IMR-90 (cell line): ENCODE data around the gene PPP1R37. TPM values are rescaled to one million over a fixed set of nuclear protein-coding genes. Genes with fewer than 3 reads are reported as not detected.

ENCODE experiments used
- ATAC-seq: fragments of 200-7000 bp; cut with Tn5 transposase; 2 replicates; pipeline ENCODE4 v1.9.1; 2020; ENCODE audit warnings: low read depth, mild to moderate bottlenecking, moderate library complexity
- BruUV-seq: library from RNA; stranded (reverse); fragments of 400-500 nt; replicated peaks from 2 replicates; lab custom pipeline; 2021; lab: Mats Ljungman, UMichigan
- CTCF ChIA-PET: fragments of 300-600 bp; formaldehyde crosslinking; extraction: SDS; loops from one replicate; lab custom pipeline; 2021; ENCODE audit warnings: antibody characterized with exemption; lab: Yijun Ruan, JAX
- POLR2A ChIA-PET: fragments of 300-600 bp; sonication (Branson Sonifier 250); formaldehyde crosslinking; loops from one replicate; lab custom pipeline; 2022; ENCODE audit warnings: antibody characterized with exemption; ENCODE audit not compliant: unreplicated experiment; lab: Charles Lee
- DNase-seq: peaks from one replicate; pipeline ENCODE4 v3.0.0; 2013
- H2AFZ ChIP-seq: replicated peaks from 2 replicates; pipeline ENCODE3; 2013; ENCODE audit warnings: low read length, mild to moderate bottlenecking; ENCODE audit not compliant: poor library complexity
- H2AK5ac ChIP-seq: 2 replicates; pipeline ENCODE4 v1.6.1; 2013; ENCODE audit warnings: low read depth, low read length, inconsistent platforms
- H2AK9ac ChIP-seq: replicated peaks from 2 replicates; pipeline ENCODE3; 2013; ENCODE audit warnings: mild to moderate bottlenecking, low read depth, low read length, moderate library complexity; ENCODE audit not compliant: poor library complexity
- H2BK120ac ChIP-seq: 2 replicates; pipeline ENCODE4 v1.6.1; 2013; ENCODE audit warnings: low read depth, low read length, inconsistent platforms
- H2BK15ac ChIP-seq: 3 replicates; pipeline ENCODE4 v1.6.1; 2013; ENCODE audit warnings: low read depth, low read length, inconsistent platforms
- H2BK20ac ChIP-seq: 2 replicates; pipeline ENCODE4 v1.6.1; 2013; ENCODE audit warnings: low read depth, mild to moderate bottlenecking, inconsistent platforms, low read length, moderate library complexity
- H2BK5ac ChIP-seq: 2 replicates; pipeline ENCODE4 v1.6.1; 2013; ENCODE audit warnings: mild to moderate bottlenecking, low read depth, low read length, inconsistent platforms; ENCODE audit not compliant: poor library complexity, severe bottlenecking
- H3K14ac ChIP-seq: replicated peaks from 2 replicates; pipeline ENCODE4 v1.6.1; 2013; ENCODE audit warnings: low read depth, low read length, inconsistent platforms
- H3K18ac ChIP-seq: 2 replicates; pipeline ENCODE4 v1.6.1; 2013; ENCODE audit warnings: low read depth, low read length, control low read depth
- H3K23ac ChIP-seq: 2 replicates; pipeline ENCODE4 v1.6.1; 2013; ENCODE audit warnings: low read depth, low read length, inconsistent platforms
- H3K27ac ChIP-seq: 2 replicates; pipeline ENCODE4 v1.5.1; 2013; ENCODE audit warnings: mild to moderate bottlenecking, control low read depth, low read length; ENCODE audit not compliant: insufficient read depth
- H3K27me3 ChIP-seq: 2 replicates; pipeline ENCODE4 v1.6.1; 2013; ENCODE audit warnings: low read length; ENCODE audit not compliant: control insufficient read depth, insufficient read depth
- H3K36me3 ChIP-seq: 2 replicates; pipeline ENCODE4 v1.6.1; 2013; ENCODE audit warnings: low read length, mixed read lengths; ENCODE audit not compliant: control insufficient read depth, insufficient read depth
- H3K4ac ChIP-seq: 2 replicates; pipeline ENCODE4 v1.6.1; 2013; ENCODE audit warnings: low read depth, low read length, inconsistent platforms
- H3K4me1 ChIP-seq: 2 replicates; pipeline ENCODE4 v1.6.1; 2013; ENCODE audit warnings: low read length, mixed read lengths; ENCODE audit not compliant: control insufficient read depth, insufficient read depth
- H3K4me2 ChIP-seq: 2 replicates; pipeline ENCODE4 v1.6.1; 2013; ENCODE audit warnings: low read depth, mild to moderate bottlenecking, control low read depth, low read length, moderate library complexity
- H3K4me3 ChIP-seq: 2 replicates; pipeline ENCODE4 v1.5.1; 2013; ENCODE audit warnings: low read depth, mild to moderate bottlenecking, control low read depth, low read length, moderate library complexity; ENCODE audit not compliant: insufficient read depth
- H3K56ac ChIP-seq: 2 replicates; pipeline ENCODE4 v1.6.1; 2013; ENCODE audit warnings: low read length, inconsistent platforms; ENCODE audit not compliant: insufficient read depth; ENCODE audit errors: extremely low read depth
- H3K79me1 ChIP-seq, 2 experiments: 2 replicates each; pipeline ENCODE4 v1.6.1; 2013; ENCODE audit warnings: low read length in 2 of 2, inconsistent platforms in 1 of 2, low read depth in 1 of 2
- H3K9ac ChIP-seq: 2 replicates; pipeline ENCODE4 v1.6.1; 2013; ENCODE audit warnings: low read depth, low read length, control low read depth
- H3K9me1 ChIP-seq: 2 replicates; pipeline ENCODE4 v1.6.1; 2013; ENCODE audit warnings: low read length, inconsistent platforms; ENCODE audit not compliant: insufficient read depth
- H3K9me3 ChIP-seq: 2 replicates; pipeline ENCODE4 v1.6.1; 2013; ENCODE audit warnings: low read length; ENCODE audit not compliant: control insufficient read depth, insufficient read depth
- H4K20me1 ChIP-seq: 2 replicates; pipeline ENCODE4 v1.6.1; 2013; ENCODE audit warnings: low read length, inconsistent platforms; ENCODE audit not compliant: insufficient read depth
- H4K5ac ChIP-seq: 2 replicates; pipeline ENCODE4 v1.6.1; 2013; ENCODE audit warnings: mild to moderate bottlenecking, low read depth, low read length, control low read depth
- H4K8ac ChIP-seq, 2 experiments: 2 replicates each; pipeline ENCODE4 v1.6.1; 2013; ENCODE audit warnings: low read depth in 2 of 2, low read length in 2 of 2, control low read depth in 1 of 2, inconsistent platforms in 1 of 2
- H4K91ac ChIP-seq: 2 replicates; pipeline ENCODE4 v1.6.1; 2013; ENCODE audit warnings: low read depth, low read length, inconsistent platforms; ENCODE audit not compliant: insufficient read depth
- CHD1 ChIP-seq: IDR thresholded peaks from 2 replicates; pipeline ENCODE4 v1.6.1; 2012; ENCODE audit warnings: low read depth, low read length, improper control_type of control experiment
- MXI1 ChIP-seq: IDR thresholded peaks from 2 replicates; pipeline ENCODE4 v1.6.1; 2012; ENCODE audit warnings: low read depth, mild to moderate bottlenecking, low read length, moderate library complexity, borderline replicate concordance
- WGBS, 2 experiments: methylation state at CpG; one replicate each; pipeline versions ENCODE4 v1.1.5 to v1.1.7; 2013; ENCODE audit warnings: missing lambda C conversion rate in 2 of 2; ENCODE audit not compliant: insufficient read length in 1 of 2; ENCODE audit errors: extremely low coverage in 2 of 2; 5-methylcytosine and 5-hydroxymethylcytosine counted together
- dilution Hi-C: fragments of 300-500 bp; cut with HindIII; formaldehyde crosslinking; loops from one replicate; pipeline ENCODE4 v1.14.3; 2018; ENCODE audit warnings: low sequenced_read_pairs; ENCODE audit not compliant: unreplicated experiment
- in situ Hi-C: fragments of 300-500 bp; cut with MboI; formaldehyde crosslinking; loops from 3 replicates; pipeline ENCODE4 v1.14.3; 2019; ENCODE audit warnings: low sequenced_read_pairs, inconsistent platforms, mixed read lengths
- intact Hi-C: fragments of 100-400 bp; cut with micrococcal nuclease; formaldehyde crosslinking; loops from 2 replicates; pipeline ENCODE4 v1.10.0; 2022
- polyA plus RNA-seq, 3 experiments: library from polyadenylated mRNA; depleted of rRNA; stranded (reverse); fragments of >200 nt; gene quantifications; 2 replicates each; pipeline ENCODE4 v1.2.3, GENCODE V29; 2012; ENCODE audit warnings: low replicate concordance in 1 of 3
- total RNA-seq: library from RNA; depleted of rRNA; stranded (reverse); fragments of >200 nt; gene quantifications from 2 replicates; pipeline ENCODE4 v1.2.3, GENCODE V29; 2012
- TF ChIP-seq, protein P1 (sequence below): fragments of 150-350 bp; IDR thresholded peaks from 2 replicates; pipeline ENCODE4 v1.6.1; 2016; ENCODE audit warnings: low read depth, mild to moderate bottlenecking, low read length, moderate library complexity, borderline replicate concordance

Gene PPP1R37
- total and polyA plus RNA-seq, 2 of the 4 experiments (the other 2 are of a cell fraction): 13.1 to 18.5 TPM

DNA sequence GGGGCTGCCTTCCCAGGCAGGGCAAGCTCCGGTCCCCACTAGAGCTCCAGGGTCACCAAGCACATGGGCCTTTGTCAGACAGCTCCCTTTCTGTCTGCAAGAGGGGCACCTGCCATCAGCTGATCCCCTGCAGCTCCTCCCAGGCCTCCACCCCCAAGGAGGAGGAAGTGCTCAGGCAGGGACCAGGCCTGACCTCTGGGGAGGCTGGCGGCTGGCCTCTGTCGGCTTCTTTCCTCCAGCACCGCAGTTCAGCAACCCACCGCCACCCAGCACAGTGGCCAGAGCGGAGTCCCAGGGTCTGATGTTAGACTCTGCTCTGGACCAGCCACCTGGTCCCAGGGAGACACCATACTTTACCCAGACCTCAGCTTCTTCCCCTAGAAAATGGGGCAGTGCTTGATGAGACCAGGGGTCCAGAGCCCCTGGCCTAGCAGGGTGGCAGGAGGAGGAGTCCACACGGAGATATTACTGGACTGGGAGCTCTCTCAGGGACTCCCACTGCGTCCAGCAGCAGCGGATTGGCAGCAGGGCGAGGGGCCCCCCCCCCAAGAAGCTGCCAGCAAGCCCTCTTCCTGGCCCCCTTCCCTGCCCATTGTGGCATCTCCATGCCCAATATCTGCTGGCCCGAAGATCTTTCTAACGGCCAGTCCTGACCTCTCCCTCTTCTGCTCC lies 43.7 kb downstream of the PPP1R37 start:
- dilution Hi-C loops (no loop called here), in situ Hi-C loops (no loop called here), intact Hi-C loops (no loop called here)
- ATAC-seq: no peak
- no peak overlapping the region for H3K23ac ChIP-seq
- no peak overlapping the region for H4K91ac ChIP-seq
- TF ChIP-seq, protein P1, sequence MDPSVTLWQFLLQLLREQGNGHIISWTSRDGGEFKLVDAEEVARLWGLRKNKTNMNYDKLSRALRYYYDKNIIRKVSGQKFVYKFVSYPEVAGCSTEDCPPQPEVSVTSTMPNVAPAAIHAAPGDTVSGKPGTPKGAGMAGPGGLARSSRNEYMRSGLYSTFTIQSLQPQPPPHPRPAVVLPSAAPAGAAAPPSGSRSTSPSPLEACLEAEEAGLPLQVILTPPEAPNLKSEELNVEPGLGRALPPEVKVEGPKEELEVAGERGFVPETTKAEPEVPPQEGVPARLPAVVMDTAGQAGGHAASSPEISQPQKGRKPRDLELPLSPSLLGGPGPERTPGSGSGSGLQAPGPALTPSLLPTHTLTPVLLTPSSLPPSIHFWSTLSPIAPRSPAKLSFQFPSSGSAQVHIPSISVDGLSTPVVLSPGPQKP: no peak
- TF ChIP-seq MXI1 (no peak), CHD1 (no peak)
- ChIA-PET POLR2A (no interaction called here), CTCF (no interaction called here)
- H3K9ac ChIP-seq: no peak overlapping the region
- peaks cover 50% of the 10 kb centered on the region for H4K20me1 ChIP-seq
- no peak overlapping the region for H2BK120ac ChIP-seq
- no peak overlapping the region for H4K5ac ChIP-seq
- H2AK5ac ChIP-seq: no peak overlapping the region
- no peak overlapping the region for H2BK5ac ChIP-seq
- H3K27me3 ChIP-seq: no peaks in the 10 kb centered on the region
- 82% methylated on average over 2 of the region's 12 CpGs; no CpG with 5 or more reads in 1 of the 2 experiments for WGBS, 2 experiments
- no peak overlapping the region for H3K4me2 ChIP-seq
- H2BK15ac ChIP-seq: no peak overlapping the region
- no peaks in the 10 kb centered on the region for H3K9me3 ChIP-seq
- H3K14ac ChIP-seq: no peak overlapping the region
- H3K4ac ChIP-seq: no peak overlapping the region
- H2BK20ac ChIP-seq: no peak overlapping the region
- no peak overlapping the region for H3K4me3 ChIP-seq
- H2AK9ac ChIP-seq: no peak overlapping the region
- no peak overlapping the region for H3K56ac ChIP-seq
- peaks cover 15% of the 10 kb centered on the region for H3K9me1 ChIP-seq
- no peak overlapping the region for H3K27ac ChIP-seq
- H3K79me1 ChIP-seq: peaks cover 35 to 72% of the 10 kb centered on the region in 2 experiments
- H3K4me1 ChIP-seq: peaks cover 2% of the 10 kb centered on the region; the same call in 1 of the 2 replicates
- H3K18ac ChIP-seq: no peak overlapping the region
- H2AFZ ChIP-seq: no peak overlapping the region
- peaks cover 12% of the 10 kb centered on the region for H3K36me3 ChIP-seq
- DNase-seq: no peak
- BruUV-seq: no TSS peak
- H4K8ac ChIP-seq: 0 out of 4 replicates have a peak overlapping the region, but pooled peaks of 1 of the 2 experiments have one; percentile 17
